HepG2 (cell line): ENCODE results near the gene COQ9. TPM values are rescaled to one million over a fixed set of nuclear protein-coding genes. Genes with fewer than 3 reads are reported as not detected.

Experiments used
- DPF2 ChIP-seq: sonication (generic); formaldehyde crosslinking; IDR thresholded peaks from 2 replicates; pipeline ENCODE4 v1.4.0; 2020; ENCODE audit warnings: mild to moderate bottlenecking, low read depth, missing genetic modification reagents, borderline replicate concordance
- ETV5 ChIP-seq: IDR thresholded peaks from 2 replicates; pipeline ENCODE4 v1.6.1; 2018; ENCODE audit warnings: missing biosample characterization, missing genetic modification reagents, inconsistent platforms, borderline replicate concordance
- JUND ChIP-seq: sonication (generic); formaldehyde crosslinking; IDR thresholded peaks from 2 replicates; pipeline ENCODE4 v1.8.0; 2022; ENCODE audit warnings: mild to moderate bottlenecking, missing genetic modification reagents
- KDM1A ChIP-seq: IDR thresholded peaks from 2 replicates; pipeline ENCODE4 v1.6.1; 2016; ENCODE audit warnings: missing compliant biosample characterization
- POLR2AphosphoS5 ChIP-seq: IDR thresholded peaks from 2 replicates; pipeline ENCODE4 v1.6.1; 2012; ENCODE audit warnings: low read depth, low read length
- ZNF12 ChIP-seq: sonication (generic); formaldehyde crosslinking; IDR thresholded peaks from 2 replicates; pipeline ENCODE4 v1.5.0; 2020; ENCODE audit warnings: missing genetic modification reagents
- ZNF205 ChIP-seq: IDR thresholded peaks from 2 replicates; pipeline ENCODE4 v1.6.1; 2018; ENCODE audit warnings: missing biosample characterization, missing genetic modification reagents
- ZNF230 ChIP-seq: sonication (generic); formaldehyde crosslinking; IDR thresholded peaks from 2 replicates; pipeline ENCODE4 v1.4.0; 2020; ENCODE audit warnings: mild to moderate bottlenecking, missing genetic modification reagents
- ZNF251 ChIP-seq: sonication (generic); formaldehyde crosslinking; IDR thresholded peaks from 2 replicates; pipeline ENCODE4 v1.9.0; 2021; ENCODE audit warnings: mild to moderate bottlenecking, missing genetic modification reagents
- ZNF569 ChIP-seq: sonication (generic); formaldehyde crosslinking; IDR thresholded peaks from 2 replicates; pipeline ENCODE4 v1.5.0; 2020; ENCODE audit warnings: mild to moderate bottlenecking, missing genetic modification reagents, moderate library complexity, borderline replicate concordance
- ZNF703 ChIP-seq: sonication (generic); formaldehyde crosslinking; IDR thresholded peaks from 2 replicates; pipeline ENCODE4 v1.5.1; 2020; ENCODE audit warnings: missing genetic modification reagents, mild to moderate bottlenecking, moderate library complexity, borderline replicate concordance
- polyA plus RNA-seq, 8 experiments: library from polyadenylated mRNA; depleted of rRNA in 3 of 8; stranded (reverse) in 7 of 8; unstranded in 1 of 8; fragments of >200 nt; fragmentation: Illumina TruSeq in 4 of 8; extraction: Trizol in 4 of 8; gene quantifications; 2 replicates each; pipeline versions ENCODE4 v1.2.1 to v1.2.3, GENCODE V29; 2011 to 2016; ENCODE audit warnings: low read depth in 4 of 8, missing spikeins in 1 of 8, mixed read lengths in 1 of 8; ENCODE audit not compliant: insufficient read depth in 1 of 8
- total RNA-seq, 5 experiments: library from RNA; depleted of rRNA; stranded (reverse); fragments of >200 nt; fragmentation: Illumina TruSeq; extraction: Trizol; gene quantifications; 2 replicates each; pipeline ENCODE4 v1.2.3, GENCODE V29; 2016; ENCODE audit warnings: low read depth in 1 of 5
- TF ChIP-seq, protein P1 (sequence below): sonication (generic); formaldehyde crosslinking; IDR thresholded peaks from 2 replicates; pipeline ENCODE4 v1.4.0; 2020; ENCODE audit warnings: mild to moderate bottlenecking, missing genetic modification reagents
- TF ChIP-seq, protein P2 (sequence below): sonication (generic); formaldehyde crosslinking; IDR thresholded peaks from 2 replicates; pipeline ENCODE4 v1.5.1; 2020; ENCODE audit warnings: mild to moderate bottlenecking, missing genetic modification reagents, moderate library complexity
- TF ChIP-seq, protein P3 (sequence below): sonication (generic); formaldehyde crosslinking; IDR thresholded peaks from 2 replicates; pipeline ENCODE4 v1.4.0; 2020; ENCODE audit warnings: missing genetic modification reagents, borderline replicate concordance
- TF ChIP-seq, protein P4 (sequence below): IDR thresholded peaks from 2 replicates; pipeline ENCODE4 v1.6.1; 2016; ENCODE audit warnings: low read depth, control low read depth

The COQ9 gene
- total and polyA plus RNA-seq, 2 of the 13 experiments (the other 11 are each of a cell fraction or from before 2014, with no cell fraction given): 57.5 to 108 TPM

DNA sequence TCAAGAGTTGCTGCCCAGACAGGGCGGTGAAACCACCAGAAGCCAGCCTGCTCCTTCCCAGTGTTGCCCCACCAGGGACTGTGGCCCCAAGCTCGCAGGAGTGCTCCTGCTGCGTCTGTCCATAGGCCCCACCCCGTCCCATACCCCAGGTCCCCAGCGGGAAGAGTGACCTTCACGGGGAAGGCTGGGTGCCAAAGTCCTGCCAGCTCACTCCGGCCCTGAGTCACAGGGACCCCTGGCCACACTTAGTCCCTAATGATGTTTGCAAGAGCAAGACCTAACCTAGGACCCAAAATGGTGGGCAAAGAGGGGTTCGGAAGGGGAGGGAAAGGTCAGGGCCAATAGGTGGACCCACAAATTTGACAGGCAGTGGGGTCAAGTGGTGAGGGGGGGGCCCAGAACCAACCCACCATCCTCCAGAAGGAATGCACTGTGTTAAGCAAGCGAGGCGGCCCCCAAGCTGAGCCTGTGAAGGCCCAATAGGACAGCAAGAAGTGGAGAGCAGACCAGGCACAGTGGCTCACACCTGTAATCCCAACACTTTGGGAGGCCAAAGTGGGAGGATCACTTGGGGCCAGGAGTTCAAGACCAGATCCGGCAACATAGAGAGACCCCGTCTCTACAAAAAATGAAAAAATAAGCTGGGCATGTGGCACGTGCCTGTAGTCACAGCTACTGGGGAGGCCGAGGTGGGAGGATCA is 35.7 kb downstream of the COQ9 start (continued):
- TF ChIP-seq, protein P1, sequence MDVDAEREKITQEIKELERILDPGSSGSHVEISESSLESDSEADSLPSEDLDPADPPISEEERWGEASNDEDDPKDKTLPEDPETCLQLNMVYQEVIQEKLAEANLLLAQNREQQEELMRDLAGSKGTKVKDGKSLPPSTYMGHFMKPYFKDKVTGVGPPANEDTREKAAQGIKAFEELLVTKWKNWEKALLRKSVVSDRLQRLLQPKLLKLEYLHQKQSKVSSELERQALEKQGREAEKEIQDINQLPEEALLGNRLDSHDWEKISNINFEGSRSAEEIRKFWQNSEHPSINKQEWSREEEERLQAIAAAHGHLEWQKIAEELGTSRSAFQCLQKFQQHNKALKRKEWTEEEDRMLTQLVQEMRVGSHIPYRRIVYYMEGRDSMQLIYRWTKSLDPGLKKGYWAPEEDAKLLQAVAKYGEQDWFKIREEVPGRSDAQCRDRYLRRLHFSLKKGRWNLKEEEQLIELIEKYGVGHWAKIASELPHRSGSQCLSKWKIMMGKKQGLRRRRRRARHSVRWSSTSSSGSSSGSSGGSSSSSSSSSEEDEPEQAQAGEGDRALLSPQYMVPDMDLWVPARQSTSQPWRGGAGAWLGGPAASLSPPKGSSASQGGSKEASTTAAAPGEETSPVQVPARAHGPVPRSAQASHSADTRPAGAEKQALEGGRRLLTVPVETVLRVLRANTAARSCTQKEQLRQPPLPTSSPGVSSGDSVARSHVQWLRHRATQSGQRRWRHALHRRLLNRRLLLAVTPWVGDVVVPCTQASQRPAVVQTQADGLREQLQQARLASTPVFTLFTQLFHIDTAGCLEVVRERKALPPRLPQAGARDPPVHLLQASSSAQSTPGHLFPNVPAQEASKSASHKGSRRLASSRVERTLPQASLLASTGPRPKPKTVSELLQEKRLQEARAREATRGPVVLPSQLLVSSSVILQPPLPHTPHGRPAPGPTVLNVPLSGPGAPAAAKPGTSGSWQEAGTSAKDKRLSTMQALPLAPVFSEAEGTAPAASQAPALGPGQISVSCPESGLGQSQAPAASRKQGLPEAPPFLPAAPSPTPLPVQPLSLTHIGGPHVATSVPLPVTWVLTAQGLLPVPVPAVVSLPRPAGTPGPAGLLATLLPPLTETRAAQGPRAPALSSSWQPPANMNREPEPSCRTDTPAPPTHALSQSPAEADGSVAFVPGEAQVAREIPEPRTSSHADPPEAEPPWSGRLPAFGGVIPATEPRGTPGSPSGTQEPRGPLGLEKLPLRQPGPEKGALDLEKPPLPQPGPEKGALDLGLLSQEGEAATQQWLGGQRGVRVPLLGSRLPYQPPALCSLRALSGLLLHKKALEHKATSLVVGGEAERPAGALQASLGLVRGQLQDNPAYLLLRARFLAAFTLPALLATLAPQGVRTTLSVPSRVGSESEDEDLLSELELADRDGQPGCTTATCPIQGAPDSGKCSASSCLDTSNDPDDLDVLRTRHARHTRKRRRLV (CRISPR knock-in tag): no peak
- no peak for TF ChIP-seq ZNF569
- no peak; the same call in 1 of the 2 replicates for TF ChIP-seq KDM1A (CRISPR knock-in tag)
- TF ChIP-seq, protein P2, sequence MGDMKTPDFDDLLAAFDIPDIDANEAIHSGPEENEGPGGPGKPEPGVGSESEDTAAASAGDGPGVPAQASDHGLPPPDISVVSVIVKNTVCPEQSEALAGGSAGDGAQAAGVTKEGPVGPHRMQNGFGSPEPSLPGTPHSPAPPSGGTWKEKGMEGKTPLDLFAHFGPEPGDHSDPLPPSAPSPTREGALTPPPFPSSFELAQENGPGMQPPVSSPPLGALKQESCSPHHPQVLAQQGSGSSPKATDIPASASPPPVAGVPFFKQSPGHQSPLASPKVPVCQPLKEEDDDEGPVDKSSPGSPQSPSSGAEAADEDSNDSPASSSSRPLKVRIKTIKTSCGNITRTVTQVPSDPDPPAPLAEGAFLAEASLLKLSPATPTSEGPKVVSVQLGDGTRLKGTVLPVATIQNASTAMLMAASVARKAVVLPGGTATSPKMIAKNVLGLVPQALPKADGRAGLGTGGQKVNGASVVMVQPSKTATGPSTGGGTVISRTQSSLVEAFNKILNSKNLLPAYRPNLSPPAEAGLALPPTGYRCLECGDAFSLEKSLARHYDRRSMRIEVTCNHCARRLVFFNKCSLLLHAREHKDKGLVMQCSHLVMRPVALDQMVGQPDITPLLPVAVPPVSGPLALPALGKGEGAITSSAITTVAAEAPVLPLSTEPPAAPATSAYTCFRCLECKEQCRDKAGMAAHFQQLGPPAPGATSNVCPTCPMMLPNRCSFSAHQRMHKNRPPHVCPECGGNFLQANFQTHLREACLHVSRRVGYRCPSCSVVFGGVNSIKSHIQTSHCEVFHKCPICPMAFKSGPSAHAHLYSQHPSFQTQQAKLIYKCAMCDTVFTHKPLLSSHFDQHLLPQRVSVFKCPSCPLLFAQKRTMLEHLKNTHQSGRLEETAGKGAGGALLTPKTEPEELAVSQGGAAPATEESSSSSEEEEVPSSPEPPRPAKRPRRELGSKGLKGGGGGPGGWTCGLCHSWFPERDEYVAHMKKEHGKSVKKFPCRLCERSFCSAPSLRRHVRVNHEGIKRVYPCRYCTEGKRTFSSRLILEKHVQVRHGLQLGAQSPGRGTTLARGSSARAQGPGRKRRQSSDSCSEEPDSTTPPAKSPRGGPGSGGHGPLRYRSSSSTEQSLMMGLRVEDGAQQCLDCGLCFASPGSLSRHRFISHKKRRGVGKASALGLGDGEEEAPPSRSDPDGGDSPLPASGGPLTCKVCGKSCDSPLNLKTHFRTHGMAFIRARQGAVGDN (CRISPR knock-in tag): peak; percentile 95
- TF ChIP-seq, protein P3, sequence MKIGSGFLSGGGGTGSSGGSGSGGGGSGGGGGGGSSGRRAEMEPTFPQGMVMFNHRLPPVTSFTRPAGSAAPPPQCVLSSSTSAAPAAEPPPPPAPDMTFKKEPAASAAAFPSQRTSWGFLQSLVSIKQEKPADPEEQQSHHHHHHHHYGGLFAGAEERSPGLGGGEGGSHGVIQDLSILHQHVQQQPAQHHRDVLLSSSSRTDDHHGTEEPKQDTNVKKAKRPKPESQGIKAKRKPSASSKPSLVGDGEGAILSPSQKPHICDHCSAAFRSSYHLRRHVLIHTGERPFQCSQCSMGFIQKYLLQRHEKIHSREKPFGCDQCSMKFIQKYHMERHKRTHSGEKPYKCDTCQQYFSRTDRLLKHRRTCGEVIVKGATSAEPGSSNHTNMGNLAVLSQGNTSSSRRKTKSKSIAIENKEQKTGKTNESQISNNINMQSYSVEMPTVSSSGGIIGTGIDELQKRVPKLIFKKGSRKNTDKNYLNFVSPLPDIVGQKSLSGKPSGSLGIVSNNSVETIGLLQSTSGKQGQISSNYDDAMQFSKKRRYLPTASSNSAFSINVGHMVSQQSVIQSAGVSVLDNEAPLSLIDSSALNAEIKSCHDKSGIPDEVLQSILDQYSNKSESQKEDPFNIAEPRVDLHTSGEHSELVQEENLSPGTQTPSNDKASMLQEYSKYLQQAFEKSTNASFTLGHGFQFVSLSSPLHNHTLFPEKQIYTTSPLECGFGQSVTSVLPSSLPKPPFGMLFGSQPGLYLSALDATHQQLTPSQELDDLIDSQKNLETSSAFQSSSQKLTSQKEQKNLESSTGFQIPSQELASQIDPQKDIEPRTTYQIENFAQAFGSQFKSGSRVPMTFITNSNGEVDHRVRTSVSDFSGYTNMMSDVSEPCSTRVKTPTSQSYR: peak; percentile 20; the same call in 1 of the 2 replicates
- TF ChIP-seq ZNF703 (CRISPR knock-in tag): no peak
- TF ChIP-seq POLR2AphosphoS5: 0 out of 2 replicates have a peak, but pooled peaks have one; percentile 28
- TF ChIP-seq, protein P4, sequence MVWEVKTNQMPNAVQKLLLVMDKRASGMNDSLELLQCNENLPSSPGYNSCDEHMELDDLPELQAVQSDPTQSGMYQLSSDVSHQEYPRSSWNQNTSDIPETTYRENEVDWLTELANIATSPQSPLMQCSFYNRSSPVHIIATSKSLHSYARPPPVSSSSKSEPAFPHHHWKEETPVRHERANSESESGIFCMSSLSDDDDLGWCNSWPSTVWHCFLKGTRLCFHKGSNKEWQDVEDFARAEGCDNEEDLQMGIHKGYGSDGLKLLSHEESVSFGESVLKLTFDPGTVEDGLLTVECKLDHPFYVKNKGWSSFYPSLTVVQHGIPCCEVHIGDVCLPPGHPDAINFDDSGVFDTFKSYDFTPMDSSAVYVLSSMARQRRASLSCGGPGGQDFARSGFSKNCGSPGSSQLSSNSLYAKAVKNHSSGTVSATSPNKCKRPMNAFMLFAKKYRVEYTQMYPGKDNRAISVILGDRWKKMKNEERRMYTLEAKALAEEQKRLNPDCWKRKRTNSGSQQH (CRISPR knock-in tag): no peak
- no peak; the same call in 1 of the 2 replicates for TF ChIP-seq ETV5 (CRISPR knock-in tag)
- no peak; the same call in 1 of the 2 replicates for TF ChIP-seq ZNF230 (CRISPR knock-in tag)
- peak; percentile 95 for TF ChIP-seq DPF2 (CRISPR knock-in tag)
- TF ChIP-seq ZNF205: 0 out of 2 replicates have a peak, but pooled peaks have one; percentile 51
- TF ChIP-seq ZNF251 (CRISPR knock-in tag): no peak
- TF ChIP-seq ZNF12 (CRISPR knock-in tag): no peak
- TF ChIP-seq JUND (CRISPR knock-in tag): peak; percentile 80; the same call in 1 of the 2 replicates
